ENCODE results near the gene NEMP1. TPM values are rescaled to one million over a fixed set of nuclear protein-coding genes. Genes with fewer than 3 reads are reported as not detected.

Gene NEMP1
- total RNA-seq, 1 donor from 2014 or later, result 7.8 TPM

DNA sequence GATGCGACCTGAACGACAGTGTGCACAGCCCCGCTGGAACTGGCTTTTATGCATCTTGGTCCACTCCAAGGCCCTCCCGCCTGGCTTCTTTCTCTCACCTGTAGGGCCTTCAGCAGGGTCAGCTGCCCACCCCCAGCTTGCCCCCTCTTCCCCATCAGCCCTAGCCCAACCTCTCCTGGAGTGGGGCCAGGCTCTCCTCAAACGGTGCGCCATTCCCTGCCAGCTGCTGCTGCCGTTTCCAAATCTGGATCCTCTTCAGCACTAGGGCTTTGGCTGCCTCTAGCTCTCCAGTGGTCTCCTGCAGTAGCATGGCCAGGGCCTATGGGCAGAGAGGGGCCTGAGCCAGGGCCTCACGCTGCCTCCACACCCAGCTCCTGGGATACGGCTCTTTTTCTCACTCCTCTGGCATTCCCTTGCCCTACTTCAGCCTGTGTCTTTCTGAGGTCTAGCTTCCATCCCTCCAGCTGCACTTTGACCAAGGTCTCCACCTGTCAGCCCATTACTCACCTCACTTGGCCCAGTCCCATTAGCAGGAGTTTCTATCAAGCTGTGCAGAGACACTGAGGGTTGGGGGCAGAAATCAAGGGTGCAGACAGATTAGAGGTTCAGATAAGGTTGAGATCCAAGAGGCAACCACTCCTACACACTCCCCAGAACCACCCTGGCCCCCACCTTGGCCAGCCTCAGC is 27.6 kb upstream of the NEMP1 start:
- DNase-seq, result no peak

- no peak for DNase-seq
Observed at GRCh38 chr12:57105011-57105753, 26.6 kb upstream of the NEMP1 start.

DNA sequence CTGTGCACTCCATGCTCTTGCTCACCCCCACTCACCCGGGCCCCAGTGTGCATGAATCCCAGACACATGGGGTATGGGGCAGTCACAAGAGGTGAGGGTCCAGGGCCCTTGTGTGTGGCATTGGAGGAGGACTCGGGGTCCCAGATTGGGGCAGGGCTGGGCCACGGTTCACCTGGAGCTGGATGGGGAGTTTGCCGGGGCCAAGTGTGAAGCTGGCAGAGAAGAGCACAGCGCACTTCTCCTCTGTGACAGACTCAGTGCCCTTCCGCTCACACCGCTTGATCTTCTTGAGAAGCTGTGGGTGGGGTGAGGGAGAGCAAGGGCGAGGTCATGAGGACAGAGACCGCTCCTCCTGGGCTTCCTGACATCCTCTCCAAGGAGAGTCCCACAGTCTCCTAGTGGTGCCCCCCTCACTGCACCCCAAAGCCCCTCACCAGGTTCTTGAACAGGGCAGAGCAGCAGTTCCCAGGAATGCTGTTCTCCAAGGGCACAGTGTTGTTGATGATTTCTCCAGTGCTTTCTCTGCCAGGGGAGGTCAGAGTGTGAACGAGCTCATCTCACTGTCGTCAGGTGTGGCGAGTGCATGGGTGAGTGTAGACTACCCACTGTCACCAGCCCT is 25.8 kb upstream of the NEMP1 start:
- DNase-seq, result no peak

- no peak for DNase-seq
Observed at GRCh38 chr12:57103856-57104255, 25.3 kb upstream of the NEMP1 start.

GRCh38 chr12:57101892-57102695 is 23.5 kb upstream of the NEMP1 start:
- no peak for DNase-seq

DNA sequence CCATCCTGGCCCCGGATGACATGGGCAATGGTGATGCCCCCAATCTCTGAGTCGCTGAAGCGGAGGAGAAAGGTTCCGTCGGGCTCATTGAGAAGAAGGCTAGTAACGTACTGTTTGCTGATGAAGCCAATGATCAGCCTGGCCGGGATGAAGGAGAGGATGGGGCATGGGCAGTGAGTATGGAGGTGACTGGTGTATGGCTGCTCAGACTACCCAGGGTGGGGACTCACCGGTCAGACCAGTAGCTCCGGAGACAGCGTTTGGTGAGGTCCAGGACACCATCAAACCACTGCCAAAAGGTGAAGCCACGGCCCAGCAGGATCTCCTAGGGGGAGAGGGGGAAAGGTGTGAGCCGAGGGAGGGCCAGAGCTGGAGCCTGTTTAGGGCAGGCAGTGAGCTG is 21.2 kb upstream of the NEMP1 start:
- DNase-seq, result no peak

GRCh38 chr12:57099047-57099714 is 20.6 kb upstream of the NEMP1 start:
- DNase-seq, result no peak

- no peak for DNase-seq
Observed at GRCh38 chr12:57098546-57098945, 20.0 kb upstream of the NEMP1 start.

GRCh38 chr12:57097554-57097835 is 18.9 kb upstream of the NEMP1 start:
- no peak for DNase-seq

- DNase-seq, result no peak
Observed at GRCh38 chr12:57096748-57097553, 18.4 kb upstream of the NEMP1 start.

- DNase-seq, result no peak
Observed at GRCh38 chr12:57096099-57096572, 17.5 kb upstream of the NEMP1 start.

DNA sequence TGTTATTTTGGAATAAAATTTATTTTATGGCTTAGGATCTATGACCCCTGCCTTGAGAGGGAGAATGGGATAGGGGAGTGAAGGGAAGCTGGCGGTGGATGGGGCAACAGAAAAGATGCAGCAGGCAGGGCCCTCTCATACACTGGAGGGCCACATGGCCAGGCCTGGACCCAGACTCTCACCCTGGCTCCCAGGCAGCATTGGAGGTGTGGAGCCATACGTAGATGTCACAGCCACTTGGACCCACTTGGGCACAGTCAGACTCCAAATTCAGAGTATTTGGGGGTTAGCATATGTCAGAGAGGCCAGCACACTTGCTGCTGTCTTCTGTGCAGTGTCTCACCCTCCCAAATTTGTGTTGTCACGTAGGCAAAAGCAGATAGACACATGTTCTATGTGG is 16.8 kb upstream of the NEMP1 start:
- DNase-seq, result no peak

DNA sequence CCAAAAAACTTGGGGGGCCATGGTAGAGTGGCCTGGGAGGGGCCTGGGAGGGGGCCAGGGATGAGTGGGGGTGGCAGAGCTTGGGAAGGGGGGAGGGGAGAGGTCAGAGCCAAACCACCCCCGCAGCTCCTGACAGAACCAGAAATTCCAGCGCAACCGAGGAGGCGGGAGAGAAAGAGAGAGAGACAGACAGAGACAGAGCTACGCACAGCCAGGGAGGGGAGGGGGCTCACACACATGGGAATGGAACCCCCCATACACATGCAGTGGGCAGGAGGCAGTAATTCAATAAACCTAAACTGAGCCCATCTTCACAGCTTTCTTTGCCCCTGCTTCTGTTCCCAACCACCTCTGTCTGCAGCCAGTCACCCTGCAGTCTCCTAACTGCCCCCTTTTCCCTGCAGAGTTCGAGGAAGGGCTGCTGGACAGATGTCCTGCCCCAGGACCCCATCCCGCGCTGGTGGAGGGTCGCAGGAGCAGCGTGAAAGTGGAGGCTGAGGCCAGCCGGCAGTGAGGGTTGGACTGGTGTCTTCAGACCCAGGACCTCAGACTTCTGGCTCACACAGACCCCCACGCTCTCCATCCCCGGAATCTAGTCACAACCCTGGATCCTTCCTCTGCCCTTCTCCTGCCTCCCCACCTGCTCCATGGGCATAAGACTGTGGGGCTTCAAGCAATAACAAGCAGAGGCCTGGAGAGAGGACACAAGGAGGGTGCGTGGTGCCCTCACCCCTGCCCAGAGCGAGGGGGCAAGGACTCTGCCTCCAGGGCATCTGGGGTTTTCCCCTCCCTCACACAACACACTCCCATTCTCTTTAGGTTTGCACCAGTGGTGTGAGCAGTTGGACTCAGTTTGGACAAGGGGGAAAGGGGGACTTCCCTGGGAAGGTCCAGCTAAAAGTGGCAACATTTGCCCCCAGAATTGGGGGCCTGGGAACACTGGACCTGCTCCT is 15.9 kb upstream of the NEMP1 start:
- DNase-seq, result no peak

DNA sequence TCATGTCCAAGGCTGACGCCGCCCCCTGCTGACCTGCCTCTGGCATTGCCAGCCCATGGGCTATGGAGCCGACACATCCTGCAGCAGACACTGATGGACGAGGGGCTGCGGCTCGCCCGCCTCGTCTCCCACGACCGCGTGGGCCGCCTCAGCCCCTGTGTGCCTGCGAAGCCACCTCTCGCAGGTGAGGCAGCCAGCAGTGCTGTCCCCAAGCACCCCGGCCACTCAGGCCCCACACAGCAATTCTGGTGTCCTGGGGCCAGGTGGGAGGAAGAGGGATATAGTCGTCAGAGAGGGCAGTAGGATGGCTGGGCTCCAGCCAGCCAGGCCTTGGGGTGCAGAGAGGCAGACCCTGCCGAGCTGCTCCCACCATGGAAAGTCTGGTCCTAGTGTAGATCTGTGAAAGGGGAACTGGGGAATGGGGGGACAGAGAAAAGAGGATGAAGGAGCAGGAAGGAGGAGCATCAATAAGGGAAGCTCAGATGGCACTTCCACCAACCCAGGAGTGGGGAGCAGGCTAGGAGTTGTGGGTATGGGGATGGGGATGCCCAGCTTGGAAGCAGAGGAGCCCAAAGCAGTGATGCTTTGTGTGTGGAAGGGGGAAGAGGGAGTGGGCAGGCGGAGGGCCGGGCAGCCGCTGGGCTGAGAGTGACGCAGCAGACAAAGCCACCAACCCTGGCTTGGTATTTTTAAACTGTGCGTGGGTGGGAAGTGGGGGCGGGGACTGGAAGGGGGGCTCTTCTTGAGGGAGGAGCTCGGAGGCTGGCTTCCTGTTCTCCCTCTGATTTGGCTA is 15.0 kb upstream of the NEMP1 start:
- DNase-seq, result peak; percentile 70

DNA sequence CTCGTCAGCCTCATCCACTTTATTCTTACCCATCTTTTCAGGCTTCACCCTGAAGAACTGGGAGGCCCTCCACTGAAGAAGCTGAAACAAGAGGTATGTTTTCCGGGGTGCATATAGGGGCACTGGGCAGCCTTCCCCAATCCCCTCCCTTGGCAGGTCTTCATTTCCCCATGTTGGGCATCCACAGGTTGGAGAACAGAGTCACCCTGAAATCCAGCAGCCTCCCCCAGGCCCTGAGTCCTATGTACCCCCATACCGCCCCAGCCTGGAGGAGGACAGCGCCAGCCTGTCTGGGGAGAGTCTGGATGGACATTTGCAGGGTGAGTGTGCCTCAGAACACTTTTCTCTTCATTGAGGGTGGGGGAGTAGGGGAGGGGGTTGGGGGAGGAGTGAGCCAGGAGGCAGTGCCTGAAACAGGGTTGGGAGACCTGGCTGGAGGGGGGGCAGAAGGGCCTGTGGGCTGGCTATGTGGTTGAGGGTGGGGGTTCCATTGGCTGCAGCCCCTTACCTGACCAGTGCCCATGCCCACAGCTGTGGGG is 14.4 kb upstream of the NEMP1 start:
- no peak for DNase-seq

- DNase-seq, result no peak
Observed at GRCh38 chr12:57092529-57092862, 13.9 kb upstream of the NEMP1 start.

GRCh38 chr12:57091638-57092528 is 13.3 kb upstream of the NEMP1 start:
- no peak for DNase-seq

GRCh38 chr12:57090924-57091637 is 12.5 kb upstream of the NEMP1 start:
- DNase-seq, result no peak

Data from dermis blood vessel endothelial cell (primary cell).